Spleen (tissue), 7 donors: ENCODE results near the gene FOXK1.

ENCODE experiments used
- CTCF ChIP-seq, 11 experiments: fragments of 200-600 bp in 7 of 11; fragments of 450-650 bp in 4 of 11; sonication (generic) in 4 of 11; IDR thresholded peaks in 8 of 11; conservative IDR thresholded peaks in 3 of 11; 1 replicate in 7 of 11; 2 replicates in 4 of 11; pipeline versions ENCODE4 v1.4.0 to v1.8.0; 2016 to 2021; ENCODE audit warnings: antibody characterized with exemption in 11 of 11, inconsistent platforms in 4 of 11, mild to moderate bottlenecking in 1 of 11
- POLR2A ChIP-seq, 3 donors: fragments of 450-650 bp; IDR thresholded peaks; one replicate each; pipeline ENCODE4 v1.5.1; 2017; ENCODE audit warnings: antibody characterized with exemption in 3 of 3, mild to moderate bottlenecking in 1 of 3
- POLR2AphosphoS5 ChIP-seq, 3 donors: sonication (generic); formaldehyde crosslinking; IDR thresholded peaks; one replicate each; pipeline ENCODE4 v1.5.1; 2017; ENCODE audit warnings: antibody characterized with exemption in 3 of 3
- donor health status: DM: no; HTN: no; CAD: no; lungs with moderate emphysema.
- donor health status: DM: no; HTN: no; CAD: no.
- donor health status: DM: no; HTN: no; CAD: no.

GRCh38 chr7:4675771-4676367 is 6.2 kb upstream of the FOXK1 start:
- TF ChIP-seq CTCF (IDR thresholded peaks at IDR 0.05 in 8 of 11, conservative IDR thresholded peaks at IDR 0.05 in 3 of 11) = no peak
- TF ChIP-seq POLR2A (IDR thresholded peaks at IDR 0.05) = no peak
- no peak for TF ChIP-seq POLR2AphosphoS5 (IDR thresholded peaks at IDR 0.05)
